SW 1271 (cell line): ENCODE measurements around the gene BRD7.

ENCODE experiments used
- DNase-seq, 2 experiments: peaks; one replicate each; lab custom pipeline; 2025; lab: John Stamatoyannopoulos, UW

BRD7 gene

DNA sequence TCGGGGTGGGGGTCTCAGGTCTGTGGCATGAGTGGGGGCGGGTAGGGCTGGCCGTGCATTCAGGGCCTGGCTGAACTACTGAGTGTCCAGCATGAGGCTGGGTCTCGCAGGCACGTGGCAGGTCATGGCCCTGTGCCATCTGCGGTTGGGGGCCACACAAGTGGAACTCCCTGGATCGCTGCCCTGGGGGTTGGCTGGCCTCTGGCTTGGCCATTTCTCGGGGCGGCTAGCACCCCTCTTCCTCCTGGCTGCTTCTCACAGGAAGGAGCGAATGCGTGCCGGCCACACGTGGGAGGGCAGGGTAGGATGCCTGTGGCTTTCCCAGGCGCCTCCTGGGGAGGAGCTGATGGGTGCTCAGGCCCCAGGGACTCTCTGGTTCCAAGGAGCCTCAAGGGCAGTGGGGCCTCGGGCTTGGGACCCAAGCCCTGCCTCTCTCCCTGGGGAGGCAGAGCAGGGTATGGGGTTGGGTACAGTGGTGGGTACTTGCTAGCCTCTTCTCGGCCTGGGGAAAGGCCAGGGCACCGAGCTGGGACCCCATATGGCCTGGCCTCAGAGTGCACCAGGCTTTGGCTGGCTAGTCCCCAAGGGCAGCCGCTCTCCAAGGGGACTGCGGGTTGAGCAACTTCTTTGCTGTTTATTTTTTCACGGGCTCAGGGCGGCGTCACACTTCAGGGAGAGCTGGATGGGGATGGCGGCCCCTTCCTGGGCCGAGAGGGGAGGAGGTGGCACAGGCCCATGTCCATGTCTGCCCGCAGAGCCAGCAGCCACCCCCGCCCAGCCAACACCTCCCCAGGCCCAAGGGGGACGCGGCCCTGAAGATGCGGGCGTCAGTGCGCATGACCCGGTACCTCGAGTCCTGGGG is 65.0 kb downstream of the BRD7 start:
- DNase-seq: no peak

DNA sequence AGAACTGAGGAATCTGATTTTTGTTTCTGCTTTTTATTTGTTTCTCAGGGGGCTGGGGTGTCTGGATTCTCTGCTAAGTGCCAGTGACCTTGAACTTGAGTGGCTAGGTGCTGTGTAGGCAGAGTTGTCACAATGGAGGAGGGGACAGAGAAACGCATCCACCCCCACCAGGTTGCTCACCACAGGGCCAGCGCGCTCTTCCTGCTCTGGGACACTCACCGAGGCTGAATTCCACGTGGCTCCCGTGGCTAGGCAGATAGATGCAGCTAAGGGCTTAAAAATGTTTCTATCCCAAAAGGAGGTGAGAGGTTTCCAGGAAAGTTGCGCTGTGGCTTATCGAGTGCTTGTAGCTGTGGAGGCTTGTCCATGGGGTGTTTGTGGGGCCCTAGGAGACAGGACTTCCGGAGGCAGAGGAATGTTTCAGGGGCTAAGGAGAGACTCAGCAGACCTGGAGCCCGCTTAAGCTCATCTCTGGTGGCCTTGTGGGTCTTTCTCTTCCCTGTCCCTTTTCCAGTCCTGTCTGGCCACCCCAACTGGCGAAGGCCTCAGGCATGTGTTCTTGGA is 65.7 kb downstream of the BRD7 start:
- no peak for DNase-seq

DNA sequence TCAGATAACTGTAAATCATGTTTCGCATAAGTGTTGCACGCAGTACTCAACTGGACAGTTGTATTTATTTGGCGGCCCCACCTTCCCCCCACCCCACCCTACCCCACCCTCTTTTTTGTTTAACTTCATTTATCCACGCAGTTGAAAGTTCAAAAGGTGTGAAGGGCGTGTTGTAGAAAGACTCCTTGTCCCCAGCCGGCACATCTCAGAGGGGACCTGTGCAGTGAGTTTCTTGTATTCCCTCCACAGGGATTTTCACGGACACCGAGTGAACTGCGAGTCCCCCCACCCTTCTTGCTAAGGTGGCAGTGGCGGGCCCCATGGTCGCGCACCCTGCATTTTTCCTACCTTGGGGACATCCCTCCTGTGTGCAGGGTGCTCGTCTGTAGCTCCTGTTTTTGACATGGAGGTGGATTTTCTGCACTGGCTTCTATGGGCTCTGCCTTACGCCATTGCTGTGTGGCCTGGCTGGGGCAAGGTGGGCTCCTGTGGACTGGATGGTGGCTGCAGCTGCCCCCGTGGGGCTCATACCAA is 66.2 kb downstream of the BRD7 start:
- DNase-seq: no peak

DNA sequence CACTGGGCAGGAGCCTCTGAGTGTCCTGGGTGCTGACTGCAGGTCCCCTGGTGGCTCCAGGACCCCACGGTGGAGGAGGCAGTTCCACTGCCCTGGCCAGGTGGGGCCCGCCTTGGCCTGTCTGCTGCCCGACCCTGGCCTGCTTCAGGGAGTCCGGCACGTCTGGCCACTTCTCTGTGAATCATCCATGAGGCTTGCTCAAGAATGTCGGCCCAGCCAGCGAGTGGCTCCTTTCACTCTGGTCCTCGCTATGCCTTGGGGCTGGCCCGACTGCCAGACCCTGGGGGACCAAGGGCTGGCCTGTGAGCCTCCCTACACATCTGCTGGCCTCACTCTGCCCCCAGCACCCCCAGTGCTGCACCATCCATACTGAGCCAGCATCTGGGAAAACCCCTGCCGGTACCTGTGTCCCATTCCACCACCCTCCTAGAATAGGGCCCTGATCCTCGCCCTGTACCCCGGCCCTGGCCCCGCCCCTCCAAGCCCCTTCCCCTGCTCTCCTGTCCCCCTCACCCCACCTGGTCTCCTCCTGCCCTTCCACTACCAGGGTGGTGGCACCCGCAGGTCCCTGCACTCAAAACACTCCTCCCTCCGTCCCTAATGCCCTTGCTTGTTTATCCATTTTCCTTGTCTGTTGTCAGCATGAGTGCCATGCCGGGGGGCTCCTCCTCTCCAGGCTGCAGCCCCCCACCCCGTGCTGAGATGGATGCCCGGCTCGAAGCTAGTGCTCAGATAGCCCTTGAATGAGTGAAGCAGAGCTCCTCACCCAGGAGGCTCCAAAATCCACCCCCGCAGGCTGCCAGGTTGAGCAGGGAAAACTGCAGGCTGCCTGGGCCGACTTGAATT is 66.9 kb downstream of the BRD7 start:
- no peak for DNase-seq

DNA sequence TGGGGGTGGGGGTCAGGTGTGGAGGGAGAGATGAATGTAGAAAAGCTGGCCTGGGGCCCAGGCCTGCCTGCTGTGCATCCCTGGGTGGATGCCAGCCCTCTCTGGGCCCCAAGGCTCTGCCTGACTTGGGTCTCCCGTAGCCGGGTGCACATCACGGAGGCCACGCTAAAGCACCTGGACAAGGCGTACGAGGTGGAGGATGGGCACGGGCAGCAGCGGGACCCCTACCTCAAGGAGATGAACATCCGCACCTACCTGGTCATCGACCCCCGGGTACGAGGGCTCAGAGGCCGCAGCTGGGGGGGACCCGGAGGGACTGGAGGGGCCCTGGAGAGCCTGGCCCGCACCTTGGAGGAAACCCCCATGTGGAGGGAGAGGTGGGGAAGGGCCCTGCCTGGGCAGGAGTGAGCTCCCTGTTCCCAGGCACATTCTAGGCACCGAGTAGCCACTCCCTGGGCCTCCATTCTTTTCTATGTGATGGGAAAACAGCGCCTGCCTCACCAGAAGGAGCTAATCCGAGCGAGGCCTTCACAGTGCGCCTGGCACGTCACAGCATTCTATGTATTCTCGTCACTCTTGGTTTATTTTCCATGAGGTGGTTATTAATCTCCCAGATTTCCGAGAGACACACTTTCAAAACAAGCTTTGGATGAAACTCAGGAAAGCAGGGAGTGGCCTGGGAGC is 67.7 kb downstream of the BRD7 start:
- no peak for DNase-seq

DNA sequence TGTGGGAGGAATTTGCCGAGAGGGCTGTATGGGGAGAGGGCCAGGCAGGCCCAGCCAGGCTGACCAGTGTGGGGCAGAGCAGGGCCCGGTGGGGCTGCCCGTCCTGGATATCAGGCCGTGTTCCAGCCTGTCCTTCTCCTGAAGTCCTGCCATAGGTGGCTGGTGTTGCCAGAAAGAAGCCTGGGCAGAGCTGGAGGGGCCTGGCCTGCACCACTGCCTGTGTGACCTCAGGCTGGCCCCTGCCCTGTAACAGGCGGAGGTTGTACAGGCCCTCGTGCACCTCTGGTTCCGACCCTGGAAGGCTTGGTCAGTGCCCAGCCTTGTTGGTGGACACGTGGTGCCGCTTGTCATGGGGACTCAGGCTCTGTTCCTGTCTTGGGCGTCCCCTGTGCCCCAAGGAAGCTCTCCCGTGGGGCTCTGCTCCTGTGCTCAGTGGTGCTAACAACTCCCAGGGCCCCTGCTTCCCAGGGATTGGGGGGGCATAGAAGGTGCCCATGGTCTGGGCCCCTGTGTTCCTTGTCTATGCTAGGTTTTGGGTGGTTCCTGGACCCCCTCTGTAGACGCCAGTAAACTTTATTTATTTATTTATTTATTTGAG is 69.2 kb downstream of the BRD7 start:
- DNase-seq: no peak

DNA sequence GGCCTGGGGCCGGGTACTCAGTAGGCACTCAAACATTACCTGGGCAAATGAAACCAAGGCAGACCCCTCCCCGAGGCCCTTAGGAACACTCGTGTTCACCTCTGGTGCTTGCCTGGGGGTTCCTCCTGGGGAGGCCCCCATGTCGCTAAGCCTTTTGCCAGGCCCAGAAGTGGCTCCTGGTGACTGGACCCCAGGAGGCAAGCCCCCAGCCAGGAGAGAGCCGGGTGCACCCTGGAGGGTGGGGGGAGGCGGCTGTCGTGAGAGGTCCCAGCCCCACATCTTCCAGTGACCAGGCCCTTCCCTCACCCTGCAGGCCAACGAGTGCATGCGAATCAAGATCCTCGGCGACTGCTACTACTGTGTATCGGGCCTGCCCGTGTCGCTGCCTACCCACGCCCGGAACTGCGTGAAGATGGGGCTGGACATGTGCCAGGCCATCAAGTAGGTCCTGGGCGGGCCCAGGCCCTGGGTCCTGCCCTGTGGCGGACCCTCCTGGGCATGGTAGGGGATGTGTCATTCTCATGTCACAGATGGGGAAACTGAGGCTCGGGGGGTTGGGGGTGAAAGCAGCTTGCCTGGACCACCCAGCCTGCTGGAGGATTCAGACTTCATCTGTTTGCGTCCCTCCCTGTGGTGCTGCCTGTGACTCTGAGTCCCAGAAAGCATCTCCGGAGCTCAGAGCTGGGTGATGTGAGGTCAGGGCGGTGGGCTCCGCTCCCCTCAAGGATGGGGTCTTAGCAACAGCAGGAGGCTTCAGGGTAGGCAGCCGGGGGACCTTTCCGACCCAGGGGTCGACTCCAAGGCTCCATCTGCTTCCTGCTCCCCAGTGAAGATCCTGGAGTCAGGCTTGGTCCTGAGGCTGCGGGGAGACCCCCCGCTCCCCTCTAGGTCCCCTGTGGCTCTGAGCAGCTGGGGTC is 69.9 kb downstream of the BRD7 start:
- DNase-seq: no peak

DNA sequence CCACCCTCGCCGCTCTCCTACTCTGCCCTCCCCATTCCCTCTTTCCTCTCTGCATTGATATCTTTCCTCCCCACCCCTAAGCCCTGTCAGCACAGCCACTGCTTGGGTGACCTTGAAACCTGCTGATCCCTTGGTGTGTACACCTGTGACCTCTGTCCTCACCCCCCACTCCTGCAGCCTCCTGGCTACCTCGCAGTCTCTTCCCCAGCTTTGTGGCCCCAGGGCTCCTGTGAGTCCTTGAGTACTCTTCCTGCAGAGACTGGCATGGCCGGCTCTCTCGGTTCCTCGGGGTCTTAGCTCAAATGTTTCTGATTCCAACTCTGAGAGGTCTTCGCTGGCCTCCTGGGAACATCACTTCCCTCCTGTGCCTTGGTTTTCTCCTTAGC is 70.7 kb downstream of the BRD7 start:
- no peak for DNase-seq

DNA sequence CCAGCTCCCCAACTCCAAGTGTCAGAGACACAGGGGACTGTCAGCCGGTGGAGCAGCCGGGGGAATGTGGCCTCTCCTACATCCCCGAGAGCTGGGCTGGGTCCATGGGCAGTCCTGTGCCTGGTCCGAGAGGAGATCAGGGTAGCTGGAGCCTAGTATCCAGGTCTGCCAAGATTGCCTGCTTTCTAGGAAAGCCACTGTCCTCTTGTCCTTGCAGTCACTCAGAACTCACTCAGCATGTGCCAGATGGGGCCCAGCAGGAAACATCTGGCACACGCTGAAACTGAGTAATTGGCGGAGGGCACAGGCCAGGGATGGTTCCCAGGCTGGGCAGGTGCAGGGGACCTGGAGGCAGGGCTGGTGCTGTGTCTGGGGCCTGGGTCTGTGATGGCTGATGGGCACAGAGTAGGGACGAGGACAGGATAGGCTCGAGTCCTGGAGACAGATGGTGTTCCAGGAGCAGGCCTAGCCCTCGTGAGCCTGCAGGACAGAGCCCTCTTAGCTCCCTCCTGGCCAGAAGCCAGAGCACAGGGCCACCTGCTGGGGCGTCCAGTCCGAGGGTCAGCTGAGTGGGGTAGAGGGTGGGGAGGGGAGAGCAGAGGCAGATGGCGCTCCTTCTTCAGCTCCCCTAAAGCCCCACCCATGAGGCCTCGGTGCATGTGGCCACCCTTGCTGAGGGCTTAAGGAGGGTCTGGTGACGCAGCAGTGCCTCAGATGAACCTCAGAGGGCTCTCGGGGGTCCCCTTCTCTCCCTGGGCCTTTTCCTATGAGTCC is 71.3 kb downstream of the BRD7 start:
- DNase-seq: no peak

DNA sequence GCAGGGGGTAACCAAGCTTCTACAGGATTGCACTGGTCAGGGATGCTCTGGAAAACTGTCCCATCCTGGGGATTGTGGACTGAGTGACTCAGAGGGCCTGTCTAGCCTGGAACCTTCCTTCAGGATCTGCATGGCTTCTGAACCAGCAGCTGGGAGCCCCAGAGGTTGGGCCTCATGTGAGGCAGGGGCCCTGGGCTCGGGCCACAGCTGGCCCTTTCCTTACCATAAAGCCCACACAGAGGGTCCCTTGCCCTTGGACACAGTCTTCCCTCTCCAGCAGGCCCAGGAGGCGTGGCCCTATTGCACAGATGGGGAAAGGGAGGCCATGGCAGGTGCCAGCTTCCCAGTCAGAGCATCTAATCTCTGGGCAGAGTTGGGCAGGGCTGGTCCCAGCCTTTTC is 72.0 kb downstream of the BRD7 start:
- no peak for DNase-seq

DNA sequence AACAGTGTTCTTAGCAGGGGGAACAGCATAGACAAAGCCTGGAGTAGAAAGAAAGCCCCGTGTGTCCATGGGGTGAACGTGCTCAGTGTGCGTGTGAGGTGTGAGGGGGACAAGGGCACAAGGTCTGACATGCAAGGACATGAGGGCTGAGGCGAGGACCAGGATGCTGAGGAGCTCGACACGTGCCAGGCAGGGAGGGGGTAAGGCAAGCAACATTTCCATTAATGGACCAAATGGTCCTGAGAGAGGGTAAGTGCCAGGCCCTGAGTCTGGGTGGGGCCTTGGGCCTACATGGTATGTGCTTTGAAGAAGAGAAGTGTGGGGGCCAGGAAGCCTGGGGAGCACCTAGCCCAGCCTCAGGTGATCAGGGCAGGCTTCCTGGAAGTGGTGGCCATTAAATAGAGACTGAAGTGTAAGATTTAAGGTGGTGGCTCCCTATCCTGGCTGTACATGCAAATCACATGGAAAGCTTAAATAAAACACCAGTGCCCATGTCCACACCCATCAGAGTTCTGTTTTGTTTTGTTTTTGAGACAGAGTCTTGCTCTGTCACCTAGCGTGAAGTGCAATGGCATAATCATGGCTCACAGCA is 73.2 kb downstream of the BRD7 start:
- no peak for DNase-seq

DNA sequence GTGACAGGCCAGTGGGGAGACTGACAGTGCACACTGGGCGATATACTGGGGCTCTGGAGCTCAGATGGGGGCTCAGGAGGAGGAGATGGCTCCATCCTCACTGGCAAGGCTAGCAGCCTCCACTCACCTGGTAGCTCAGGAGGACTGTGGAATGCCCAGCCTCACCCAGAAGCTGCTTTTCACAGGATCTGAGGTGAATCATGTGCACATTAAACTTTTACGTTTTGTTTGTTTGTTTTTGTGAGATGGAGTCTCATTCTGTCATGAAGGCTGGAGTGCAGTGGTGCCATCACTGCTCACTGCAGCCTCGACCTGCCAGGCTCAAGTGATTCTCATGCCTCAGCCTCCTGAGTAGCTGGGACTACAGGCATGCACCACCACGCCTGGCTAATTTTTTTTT is 73.8 kb downstream of the BRD7 start:
- DNase-seq: no peak

DNA sequence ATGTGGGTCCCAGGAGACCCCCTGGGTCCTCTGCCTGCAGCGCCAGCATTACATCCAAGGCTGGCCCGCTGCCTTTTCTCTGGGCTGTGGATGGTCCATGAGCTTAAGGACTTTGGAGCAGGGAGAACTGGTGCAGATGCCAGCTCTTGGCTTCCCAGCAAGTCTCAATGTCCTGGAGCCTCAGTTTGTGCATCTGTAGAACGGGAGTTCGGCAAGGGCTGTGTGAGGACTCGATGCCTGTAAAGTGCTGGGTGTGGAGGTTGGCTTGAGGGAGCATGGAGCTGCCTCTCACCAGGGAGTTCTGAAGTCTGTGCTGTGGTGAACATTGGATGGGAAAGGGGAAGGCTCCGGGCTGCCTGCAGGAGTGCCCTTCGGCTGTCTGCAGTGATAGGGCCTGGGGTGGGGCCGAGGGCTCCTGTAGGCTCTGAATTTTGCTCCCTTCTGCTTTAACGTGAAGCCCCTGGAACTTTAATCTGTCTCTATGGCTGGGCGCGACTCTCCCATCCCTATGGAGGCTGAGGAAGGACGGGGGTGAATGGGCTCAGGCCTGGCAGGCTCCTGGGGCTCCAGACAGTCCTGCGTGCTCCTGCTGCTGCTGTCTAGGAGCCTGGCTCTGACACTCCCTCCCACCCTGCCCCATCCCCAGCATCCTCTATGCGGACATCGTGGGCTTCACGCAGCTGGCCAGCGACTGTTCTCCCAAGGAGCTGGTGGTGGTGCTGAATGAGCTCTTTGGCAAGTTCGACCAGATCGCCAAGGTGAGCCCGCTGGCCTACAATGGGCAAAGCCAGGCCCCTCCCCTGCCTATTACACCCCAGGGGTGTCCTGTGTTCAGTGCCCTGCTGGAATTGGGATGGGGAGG is 74.6 kb downstream of the BRD7 start:
- no peak for DNase-seq

DNA sequence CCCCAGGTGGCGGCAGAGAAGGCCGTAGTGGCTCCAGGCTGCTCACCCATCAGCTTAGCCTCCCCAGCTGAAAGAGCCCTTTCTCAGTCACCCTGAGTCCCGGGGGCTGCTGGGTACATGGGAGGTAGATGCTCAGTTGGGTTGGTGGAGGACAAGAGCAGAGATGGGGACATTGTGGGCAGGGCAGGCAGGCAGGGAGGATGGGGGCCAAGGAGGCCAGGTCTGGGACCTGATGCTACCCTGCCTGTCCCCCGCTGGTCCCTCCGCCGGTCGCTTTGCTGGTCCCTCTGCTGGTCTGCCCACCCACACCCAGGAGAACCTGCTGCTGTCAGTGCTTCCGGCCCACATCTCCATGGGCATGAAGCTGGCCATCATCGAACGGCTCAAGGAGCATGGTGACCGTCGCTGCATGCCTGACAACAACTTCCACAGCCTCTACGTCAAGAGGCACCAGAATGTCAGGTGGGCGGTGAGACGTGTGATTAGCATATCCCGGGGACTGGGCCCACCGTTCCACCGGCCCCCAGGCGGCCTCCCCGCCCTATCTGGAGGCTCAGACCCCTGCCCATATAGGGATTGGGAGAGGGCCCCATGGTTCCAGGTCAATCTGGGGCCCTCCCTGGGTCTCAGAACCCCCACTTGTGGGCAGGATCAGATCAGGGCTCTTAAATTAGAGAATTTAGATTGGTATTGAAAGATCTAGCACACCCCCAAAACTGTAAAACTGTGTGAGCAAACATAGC is 75.6 kb downstream of the BRD7 start:
- no peak for DNase-seq

DNA sequence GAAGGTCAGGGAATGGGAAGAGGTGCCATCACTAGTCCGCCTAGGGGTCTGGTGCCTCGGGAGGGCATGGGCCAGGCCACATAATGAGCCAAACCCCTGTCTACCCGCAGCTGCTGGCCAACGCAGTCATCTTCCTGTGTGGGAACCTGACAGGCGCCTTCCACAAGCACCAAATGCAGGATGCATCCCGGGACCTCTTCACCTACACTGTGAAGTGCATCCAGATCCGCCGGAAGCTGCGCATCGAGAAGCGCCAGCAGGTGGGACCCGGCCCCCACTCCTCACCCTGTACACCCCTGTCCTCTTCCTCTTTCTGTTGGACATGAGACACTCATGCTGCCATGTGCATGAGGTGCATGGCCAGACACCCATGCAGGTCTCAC is 76.2 kb downstream of the BRD7 start:
- no peak for DNase-seq

DNA sequence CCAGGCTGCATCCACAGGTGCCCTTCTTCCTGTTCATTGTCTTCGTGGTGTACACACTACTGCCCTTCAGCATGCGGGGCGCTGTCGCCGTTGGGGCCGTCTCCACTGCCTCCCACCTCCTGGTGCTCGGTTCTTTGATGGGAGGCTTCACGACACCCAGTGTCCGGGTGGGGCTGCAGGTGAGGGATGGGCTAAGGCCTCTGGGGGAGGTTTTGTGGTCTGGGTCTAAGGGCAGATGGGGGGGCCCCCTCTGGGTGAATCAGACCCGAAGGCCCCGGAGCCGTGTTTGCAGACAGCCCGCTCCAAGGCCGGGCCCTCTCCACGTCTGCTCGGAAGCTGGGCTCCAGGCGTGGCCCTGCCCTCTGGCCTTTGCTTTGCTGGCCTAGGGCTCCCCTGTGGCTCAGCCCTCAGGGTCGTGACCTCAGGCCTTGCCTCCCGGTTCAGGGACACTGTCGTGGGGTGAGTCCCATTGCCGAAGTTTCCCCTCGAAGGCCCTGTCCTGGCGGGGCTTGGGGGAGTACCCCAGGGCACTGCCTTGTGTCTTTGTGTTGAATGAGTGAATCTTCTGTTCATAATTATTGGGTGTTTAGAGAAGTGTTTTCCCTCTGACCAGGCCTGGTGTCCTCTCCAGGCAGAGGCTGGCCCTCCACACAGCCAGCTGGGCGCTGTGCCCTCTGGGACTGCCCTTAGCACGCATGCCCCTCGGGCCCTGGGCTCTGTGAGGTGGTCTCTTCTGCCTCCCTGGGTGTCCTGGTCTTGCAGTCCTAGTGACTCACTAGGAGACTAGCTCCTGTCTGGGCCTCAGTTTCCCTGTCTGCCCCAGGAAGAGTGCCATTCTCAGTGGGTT is 76.8 kb downstream of the BRD7 start:
- no peak for DNase-seq

DNA sequence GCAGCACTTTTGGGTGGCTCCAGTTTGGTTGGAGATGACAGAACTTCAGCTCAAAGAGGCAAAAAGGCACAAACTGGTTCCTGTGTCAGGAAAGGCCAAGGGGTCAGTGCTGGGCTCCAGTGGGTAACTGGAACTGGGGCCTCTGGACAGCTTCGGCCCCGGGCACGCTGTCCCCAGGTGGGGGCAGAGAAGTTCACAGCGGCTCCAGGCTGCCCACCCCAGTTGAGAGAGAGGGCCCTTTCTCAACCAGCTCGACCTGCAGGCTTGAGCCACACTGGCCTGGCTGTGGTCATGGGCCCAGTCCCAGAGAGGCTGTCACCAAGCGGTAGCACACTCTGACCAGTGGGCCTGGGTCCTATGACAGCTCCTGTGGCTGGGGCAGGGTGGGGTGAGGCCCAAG is 77.9 kb downstream of the BRD7 start:
- DNase-seq: no peak
